Calu3 (cell line): Measurements from ENCODE around the gene CCNA2. TPM values are rescaled to one million over a fixed set of nuclear protein-coding genes. Genes with fewer than 3 reads are reported as not detected.

ENCODE experiments used
- BruUV-seq: library from RNA; stranded (reverse); fragments of 400-500 nt; replicated peaks from 2 replicates; lab custom pipeline; 2021; lab: Mats Ljungman, UMichigan
- CTCF ChIA-PET: fragments of 300-600 bp; sonication (Branson Sonifier 250); formaldehyde crosslinking; loops from one replicate; lab custom pipeline; 2022; ENCODE audit warnings: antibody characterized with exemption; lab: Charles Lee
- DNase-seq: peaks from one replicate; pipeline ENCODE4 v3.0.0; 2022
- H3K27ac Mint-ChIP-seq: one replicate; pipeline ENCODE4 v1.8.0; 2022; ENCODE audit warnings: mixed read lengths; ENCODE audit not compliant: unreplicated experiment
- H3K27me3 Mint-ChIP-seq: one replicate; pipeline ENCODE4 v1.8.0; 2022; ENCODE audit warnings: mixed read lengths; ENCODE audit not compliant: unreplicated experiment
- H3K36me3 Mint-ChIP-seq: one replicate; pipeline ENCODE4 v1.8.0; 2022; ENCODE audit warnings: mild to moderate bottlenecking, moderate library complexity, mixed read lengths; ENCODE audit not compliant: insufficient read depth, unreplicated experiment
- H3K4me1 Mint-ChIP-seq: one replicate; pipeline ENCODE4 v1.8.0; 2022; ENCODE audit warnings: mild to moderate bottlenecking, low read depth, mixed read lengths; ENCODE audit not compliant: unreplicated experiment
- H3K4me3 Mint-ChIP-seq: one replicate; pipeline ENCODE4 v1.8.0; 2022; ENCODE audit warnings: mild to moderate bottlenecking, low read depth, moderate library complexity, mixed read lengths; ENCODE audit not compliant: unreplicated experiment
- H3K9me3 Mint-ChIP-seq: one replicate; pipeline ENCODE4 v1.8.0; 2022; ENCODE audit warnings: low read depth, mixed read lengths; ENCODE audit not compliant: unreplicated experiment
- intact Hi-C: fragments of 100-400 bp; cut with micrococcal nuclease; formaldehyde crosslinking; loops from one replicate; pipeline ENCODE4 v1.10.0; 2022; ENCODE audit not compliant: unreplicated experiment
- total RNA-seq: library from RNA; stranded (reverse); gene quantifications from 2 replicates; pipeline ENCODE4 v1.2.3, GENCODE V29; 2022
- TF ChIP-seq, protein P1 (sequence below): fragments of 200-600 bp; IDR thresholded peaks from one replicate; pipeline ENCODE4 v1.8.0; 2022; ENCODE audit warnings: antibody characterized with exemption; ENCODE audit not compliant: unreplicated experiment

The CCNA2 gene
- total RNA-seq, 1 experiment from 2014 or later = 32.6 TPM

- no peaks in the 10 kb centered on the region for H3K4me1 Mint-ChIP-seq
- no peak overlapping the region for H3K4me3 Mint-ChIP-seq
- CTCF ChIA-PET = no interaction called here
- H3K27ac Mint-ChIP-seq = no peak overlapping the region
- no peaks in the 10 kb centered on the region for H3K9me3 Mint-ChIP-seq
- DNase-seq = no peak
- no peaks in the 10 kb centered on the region for H3K36me3 Mint-ChIP-seq
- intact Hi-C loops = no loop called here
- no peaks in the 10 kb centered on the region for H3K27me3 Mint-ChIP-seq
- BruUV-seq = no TSS peak
- TF ChIP-seq, protein P1, sequence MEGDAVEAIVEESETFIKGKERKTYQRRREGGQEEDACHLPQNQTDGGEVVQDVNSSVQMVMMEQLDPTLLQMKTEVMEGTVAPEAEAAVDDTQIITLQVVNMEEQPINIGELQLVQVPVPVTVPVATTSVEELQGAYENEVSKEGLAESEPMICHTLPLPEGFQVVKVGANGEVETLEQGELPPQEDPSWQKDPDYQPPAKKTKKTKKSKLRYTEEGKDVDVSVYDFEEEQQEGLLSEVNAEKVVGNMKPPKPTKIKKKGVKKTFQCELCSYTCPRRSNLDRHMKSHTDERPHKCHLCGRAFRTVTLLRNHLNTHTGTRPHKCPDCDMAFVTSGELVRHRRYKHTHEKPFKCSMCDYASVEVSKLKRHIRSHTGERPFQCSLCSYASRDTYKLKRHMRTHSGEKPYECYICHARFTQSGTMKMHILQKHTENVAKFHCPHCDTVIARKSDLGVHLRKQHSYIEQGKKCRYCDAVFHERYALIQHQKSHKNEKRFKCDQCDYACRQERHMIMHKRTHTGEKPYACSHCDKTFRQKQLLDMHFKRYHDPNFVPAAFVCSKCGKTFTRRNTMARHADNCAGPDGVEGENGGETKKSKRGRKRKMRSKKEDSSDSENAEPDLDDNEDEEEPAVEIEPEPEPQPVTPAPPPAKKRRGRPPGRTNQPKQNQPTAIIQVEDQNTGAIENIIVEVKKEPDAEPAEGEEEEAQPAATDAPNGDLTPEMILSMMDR = no peak
These were observed 36.4 kb upstream of the CCNA2 start for GRCh38 chr4:121860121-121860520.

GRCh38 chr4:121851354-121851753 lies 27.7 kb upstream of the CCNA2 start:
- Mint-ChIP-seq H3K4me3 (no peak overlapping the region), H3K4me1 (no peaks in the 10 kb centered on the region), H3K27me3 (no peaks in the 10 kb centered on the region), H3K36me3 (no peaks in the 10 kb centered on the region), H3K27ac (no peak overlapping the region), H3K9me3 (no peaks in the 10 kb centered on the region)
- intact Hi-C loops = no loop called here
- CTCF ChIA-PET = no interaction called here
- TF ChIP-seq, protein P1 = no peak
- no TSS peak for BruUV-seq
- no peak for DNase-seq

DNA sequence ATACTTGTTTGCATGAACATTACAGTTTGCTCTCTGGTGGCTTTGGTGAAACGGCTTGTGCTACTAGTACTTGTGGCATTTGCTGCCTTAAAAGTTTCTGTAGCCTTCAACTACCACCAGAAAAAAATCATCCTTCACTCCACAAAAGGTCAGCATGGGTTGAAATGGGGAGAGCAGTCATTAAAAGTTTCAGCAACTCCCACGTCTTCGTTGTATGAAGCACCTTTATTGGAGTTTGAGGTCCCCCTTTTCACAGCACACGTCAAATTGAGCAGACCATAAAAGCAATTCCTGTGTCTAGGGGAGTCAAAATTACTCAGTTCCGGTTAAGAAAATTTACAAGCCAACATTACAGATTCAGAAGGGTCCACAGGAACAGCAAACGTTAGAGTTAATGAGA lies 23.0 kb upstream of the CCNA2 start:
- no peaks in the 10 kb centered on the region for H3K27me3 Mint-ChIP-seq
- intact Hi-C loops = loop anchor here (1.0 kb wide), 1 partner anchor 21 kb away; no protein-coding TSS in a partner anchor
- no peak for DNase-seq
- no TSS peak for BruUV-seq
- CTCF ChIA-PET = no interaction called here
- H3K36me3 Mint-ChIP-seq = no peaks in the 10 kb centered on the region
- H3K4me3 Mint-ChIP-seq = no peak overlapping the region
- no peaks in the 10 kb centered on the region for H3K4me1 Mint-ChIP-seq
- H3K27ac Mint-ChIP-seq = no peak overlapping the region
- TF ChIP-seq, protein P1 = no peak
- H3K9me3 Mint-ChIP-seq = no peaks in the 10 kb centered on the region

- no TSS peak for BruUV-seq
- Mint-ChIP-seq H3K4me3 (no peak overlapping the region), H3K27me3 (no peaks in the 10 kb centered on the region), H3K4me1 (no peaks in the 10 kb centered on the region), H3K27ac (no peak overlapping the region), H3K9me3 (no peaks in the 10 kb centered on the region), H3K36me3 (no peaks in the 10 kb centered on the region)
- intact Hi-C loops = no loop called here
- no peak for DNase-seq
- CTCF ChIA-PET = no interaction called here
- TF ChIP-seq, protein P1 = no peak
These were observed 19.2 kb upstream of the CCNA2 start for GRCh38 chr4:121842862-121843261.

DNA sequence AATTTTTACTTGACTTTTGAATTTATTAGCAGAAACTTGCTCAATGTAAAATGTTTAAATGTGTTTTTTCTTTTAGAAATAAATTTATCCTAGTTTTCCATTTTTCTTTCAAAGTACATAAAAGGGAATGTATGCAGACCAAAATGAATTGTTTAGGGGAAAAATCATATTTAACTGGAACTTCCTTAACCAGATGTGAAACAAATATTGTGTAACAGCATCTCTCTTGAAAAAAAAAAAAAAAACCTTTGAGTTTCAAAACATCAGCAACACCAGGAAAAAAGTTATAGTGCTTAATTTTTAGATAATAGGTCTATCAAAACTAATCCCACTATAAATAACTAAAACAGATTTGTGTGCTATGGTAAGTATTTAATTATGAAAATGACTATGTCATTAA lies 14.5 kb upstream of the CCNA2 start:
- H3K9me3 Mint-ChIP-seq = no peaks in the 10 kb centered on the region
- no peaks in the 10 kb centered on the region for H3K27me3 Mint-ChIP-seq
- H3K4me1 Mint-ChIP-seq = no peaks in the 10 kb centered on the region
- H3K36me3 Mint-ChIP-seq = no peaks in the 10 kb centered on the region
- no peak for DNase-seq
- intact Hi-C loops = no loop called here
- BruUV-seq = no TSS peak
- no peak overlapping the region for H3K27ac Mint-ChIP-seq
- H3K4me3 Mint-ChIP-seq = no peak overlapping the region
- CTCF ChIA-PET = no interaction called here
- TF ChIP-seq, protein P1 = no peak
